GM23248 (cell line): Measurements from ENCODE around the gene PPCDC. TPM values are rescaled to one million over a fixed set of nuclear protein-coding genes. Genes with fewer than 3 reads are reported as not detected.
A peak's percentile ranks its signal among the peaks of the same experiment; 100 is the strongest.

Experiments
- DNase-seq: peaks from one replicate; pipeline ENCODE4 v3.0.0-alpha.2; 2015
- H2AFZ ChIP-seq: fragments of 200-600 bp; sonication (generic); 2 replicates; pipeline ENCODE4 v1.6.1; 2016; ENCODE audit warnings: antibody characterized with exemption
- H3F3A ChIP-seq: fragments of 200-600 bp; sonication (generic); 2 replicates; pipeline ENCODE4 v1.6.1; 2016; ENCODE audit warnings: mild to moderate bottlenecking, antibody characterized with exemption, mixed run types; ENCODE audit not compliant: insufficient read depth
- H3K27ac ChIP-seq: fragments of 200-600 bp; sonication (generic); 2 replicates; pipeline ENCODE4 v1.5.1; 2016; ENCODE audit warnings: mild to moderate bottlenecking
- H3K27me3 ChIP-seq: fragments of 200-600 bp; sonication (generic); replicated peaks from 2 replicates; pipeline ENCODE4 v1.6.1; 2016; ENCODE audit warnings: mild to moderate bottlenecking; ENCODE audit not compliant: insufficient read depth
- H3K36me3 ChIP-seq: fragments of 200-600 bp; sonication (generic); 2 replicates; pipeline ENCODE4 v1.6.1; 2016; ENCODE audit warnings: low read depth, mild to moderate bottlenecking
- H3K4me1 ChIP-seq: fragments of 200-600 bp; sonication (generic); 2 replicates; pipeline ENCODE4 v1.6.1; 2016; ENCODE audit warnings: mild to moderate bottlenecking; ENCODE audit not compliant: insufficient read depth
- H3K4me2 ChIP-seq: fragments of 200-600 bp; sonication (generic); one replicate; pipeline ENCODE4 v1.6.1; 2016; ENCODE audit warnings: mild to moderate bottlenecking; ENCODE audit not compliant: unreplicated experiment
- H3K4me3 ChIP-seq: fragments of 200-600 bp; sonication (generic); 2 replicates; pipeline ENCODE4 v1.5.1; 2016; ENCODE audit warnings: mild to moderate bottlenecking
- H3K79me2 ChIP-seq: fragments of 200-600 bp; sonication (generic); 2 replicates; pipeline ENCODE4 v1.6.1; 2016; ENCODE audit warnings: mild to moderate bottlenecking; ENCODE audit not compliant: insufficient read depth
- H3K9ac ChIP-seq: fragments of 200-600 bp; sonication (generic); 2 replicates; pipeline ENCODE4 v1.6.1; 2016; ENCODE audit warnings: mild to moderate bottlenecking
- H3K9me2 ChIP-seq: fragments of 200-600 bp; sonication (generic); 2 replicates; pipeline ENCODE4 v1.6.1; 2016; ENCODE audit warnings: mixed run types, mild to moderate bottlenecking, moderate library complexity; ENCODE audit not compliant: insufficient read depth
- H3K9me3 ChIP-seq: fragments of 200-600 bp; sonication (generic); one replicate; pipeline ENCODE4 v1.6.1; 2017; ENCODE audit warnings: low read depth
- H4K20me1 ChIP-seq: fragments of 200-600 bp; sonication (generic); 2 replicates; pipeline ENCODE4 v1.6.0; 2016; ENCODE audit not compliant: insufficient read depth
- EZH2 ChIP-seq: fragments of 200-600 bp; sonication (generic); IDR thresholded peaks from 2 replicates; pipeline ENCODE4 v1.6.1; 2018; ENCODE audit warnings: antibody characterized with exemption, mild to moderate bottlenecking; ENCODE audit not compliant: insufficient read depth, poor library complexity, severe bottlenecking
- EZH2phosphoT487 ChIP-seq: fragments of 200-600 bp; sonication (generic); IDR thresholded peaks from 2 replicates; pipeline ENCODE4 v1.6.1; 2018; ENCODE audit warnings: antibody characterized with exemption, moderate library complexity, mild to moderate bottlenecking, low read depth; ENCODE audit not compliant: insufficient read depth
- WGBS, 2 experiments: methylation state at CpG; one replicate each; pipeline ENCODE4 v1.1.6; 2015 to 2017; ENCODE audit warnings: low lambda C conversion rate in 2 of 2, low coverage in 1 of 2; ENCODE audit errors: missing lambda C conversion rate in 2 of 2; 5-methylcytosine and 5-hydroxymethylcytosine counted together
- in situ Hi-C: fragments of 300-500 bp; cut with MboI; formaldehyde crosslinking; loops from 2 replicates; pipeline ENCODE4 v1.15.0; 2020
- polyA plus RNA-seq: library from polyadenylated mRNA; unstranded; fragments of >200 nt; fragmentation: Nextera tagmentation; extraction: Ambion mirVana; gene quantifications from 2 replicates; pipeline ENCODE4 v1.2.1, GENCODE V29; 2016
- total RNA-seq: library from RNA; depleted of rRNA; stranded (reverse); fragments of >200 nt; shearing (Covaris generic); gene quantifications from 2 replicates; pipeline ENCODE4 v1.2.3, GENCODE V29; 2014

PPCDC gene
- total and polyA plus RNA-seq, 2 experiments from 2014 or later: 9.0 to 20.0 TPM

DNA sequence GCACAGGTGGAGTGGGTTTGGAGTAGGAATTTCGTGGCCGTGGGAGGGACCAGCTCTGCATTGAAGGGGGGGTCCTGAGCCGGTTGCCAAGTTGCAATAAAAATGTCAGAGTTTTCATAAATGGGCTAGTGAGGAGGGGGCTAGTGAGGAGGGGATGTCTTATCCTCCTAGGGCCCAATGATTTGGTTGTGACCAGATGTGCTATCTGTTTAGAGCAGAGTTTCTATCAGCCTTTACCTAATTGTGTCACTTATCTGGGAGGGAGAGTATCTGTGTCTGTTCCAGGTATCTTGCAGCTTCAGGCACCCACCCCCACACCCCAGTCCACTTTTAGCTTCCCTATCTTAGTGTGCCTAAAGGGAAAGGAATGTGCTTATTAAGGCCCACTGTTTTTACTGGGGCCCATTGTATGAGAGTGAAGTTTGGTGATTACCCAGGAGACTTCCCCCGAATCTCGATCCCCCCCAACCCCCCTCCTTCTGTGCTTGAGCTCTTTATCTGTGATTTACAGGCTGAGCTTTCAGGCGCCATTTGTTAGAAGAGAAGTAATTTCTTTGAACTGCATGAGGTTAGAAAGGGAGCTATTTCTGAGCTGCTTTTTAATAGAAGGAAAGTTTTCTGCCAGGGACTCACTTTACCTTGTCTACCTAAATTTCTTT lies 42.6 kb downstream of the PPCDC start:
- Histone ChIP-seq H3K79me2 (no peaks in the 10 kb centered on the region), H3F3A (peaks cover 4% of the 10 kb centered on the region; the same call in 1 of the 2 replicates), H4K20me1 (no peaks in the 10 kb centered on the region), H3K27ac (no peak overlapping the region), H3K9me2 (no peaks in the 10 kb centered on the region), H3K9me3 (no peaks in the 10 kb centered on the region), H3K36me3 (no peaks in the 10 kb centered on the region), H3K4me2 (no peak overlapping the region), H3K9ac (no peak overlapping the region), H2AFZ (no peak overlapping the region), H3K4me3 (no peak overlapping the region), H3K4me1 (peaks cover 10% of the 10 kb centered on the region), H3K27me3 (no peaks in the 10 kb centered on the region)
- DNase-seq: no peak
- 66 to 67% methylated on average over 6 of the region's 6 CpGs for WGBS, 2 experiments
- TF ChIP-seq EZH2phosphoT487 (no peak), EZH2 (no peak)
- in situ Hi-C loops: no loop called here

DNA sequence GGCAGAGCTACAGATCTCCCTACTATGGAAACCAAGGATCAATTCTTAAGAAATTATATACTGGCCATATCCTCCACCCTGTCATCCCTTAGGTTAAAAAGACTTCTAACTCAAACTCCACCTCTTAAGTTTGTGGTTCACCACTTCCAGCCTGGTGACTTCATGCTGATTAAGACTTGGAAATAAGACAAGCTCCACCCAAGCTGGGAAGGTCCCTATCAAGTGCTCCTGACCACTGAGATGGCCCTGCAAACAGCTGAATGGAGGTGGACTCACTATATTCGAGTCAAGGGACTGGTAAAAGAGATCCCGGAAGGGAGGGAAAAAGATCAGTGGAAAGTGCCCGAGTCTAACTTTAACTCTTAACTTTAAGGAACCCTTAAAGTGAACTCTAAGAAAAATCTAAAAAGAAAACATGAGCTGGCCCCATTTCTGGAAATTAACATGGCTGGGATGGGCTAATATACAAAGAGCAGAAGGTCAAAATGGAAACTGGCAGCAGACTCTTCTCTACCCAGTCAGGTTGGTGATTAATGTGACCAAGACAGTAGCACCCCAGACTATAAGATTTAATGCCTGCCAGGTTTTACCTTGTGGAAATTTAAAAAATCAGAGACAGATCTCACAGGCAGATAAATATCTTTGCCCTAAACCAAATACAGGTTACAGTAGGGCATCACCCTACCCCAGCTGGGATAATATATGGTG lies 43.9 kb downstream of the PPCDC start:
- in situ Hi-C loops: no loop called here
- Histone ChIP-seq H4K20me1 (no peaks in the 10 kb centered on the region), H3K4me1 (no peaks in the 10 kb centered on the region), H3K27me3 (no peaks in the 10 kb centered on the region), H3K9ac (no peak overlapping the region), H3K4me2 (no peak overlapping the region), H2AFZ (no peak overlapping the region), H3K79me2 (no peaks in the 10 kb centered on the region), H3K36me3 (no peaks in the 10 kb centered on the region), H3K4me3 (no peak overlapping the region), H3K9me3 (no peaks in the 10 kb centered on the region), H3F3A (peaks cover 4% of the 10 kb centered on the region; the same call in 1 of the 2 replicates), H3K9me2 (no peaks in the 10 kb centered on the region), H3K27ac (no peak overlapping the region)
- WGBS, 2 experiments: 13 to 20% methylated on average over 3 of the region's 3 CpGs
- TF ChIP-seq EZH2: no peak
- no peak for TF ChIP-seq EZH2phosphoT487
- peak; percentile 53 for DNase-seq

DNA sequence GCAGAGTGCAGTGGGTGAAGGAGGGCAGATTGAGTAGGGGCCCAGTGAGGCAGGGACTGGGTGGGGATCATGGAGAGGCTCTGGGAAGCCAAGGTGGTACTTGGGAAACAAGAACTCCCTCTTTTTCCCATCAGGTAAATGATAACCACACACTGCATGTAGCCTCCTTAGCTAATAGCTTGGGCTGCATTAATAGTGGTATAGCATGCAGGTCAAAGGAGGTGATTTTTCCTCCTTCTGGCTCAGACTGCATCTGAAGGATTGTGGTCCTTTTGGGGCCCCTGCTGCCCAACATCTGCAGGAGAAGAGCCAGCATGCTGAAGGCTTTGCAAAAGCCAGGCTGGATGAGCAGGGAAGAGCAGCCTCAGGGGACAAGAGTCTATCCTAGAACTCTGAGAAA lies 45.4 kb downstream of the PPCDC start:
- Histone ChIP-seq H3K4me2 (no peak overlapping the region), H3K27me3 (no peaks in the 10 kb centered on the region), H2AFZ (no peak overlapping the region), H3K9me3 (no peaks in the 10 kb centered on the region), H3K9me2 (no peaks in the 10 kb centered on the region), H3K9ac (no peak overlapping the region), H3K4me1 (no peaks in the 10 kb centered on the region), H3F3A (peaks cover 4% of the 10 kb centered on the region; the same call in 1 of the 2 replicates), H3K4me3 (no peak overlapping the region), H3K79me2 (no peaks in the 10 kb centered on the region), H3K36me3 (no peaks in the 10 kb centered on the region), H3K27ac (no peak overlapping the region), H4K20me1 (no peaks in the 10 kb centered on the region)
- in situ Hi-C loops: no loop called here
- DNase-seq: no peak
- TF ChIP-seq EZH2 (no peak), EZH2phosphoT487 (no peak)

DNA sequence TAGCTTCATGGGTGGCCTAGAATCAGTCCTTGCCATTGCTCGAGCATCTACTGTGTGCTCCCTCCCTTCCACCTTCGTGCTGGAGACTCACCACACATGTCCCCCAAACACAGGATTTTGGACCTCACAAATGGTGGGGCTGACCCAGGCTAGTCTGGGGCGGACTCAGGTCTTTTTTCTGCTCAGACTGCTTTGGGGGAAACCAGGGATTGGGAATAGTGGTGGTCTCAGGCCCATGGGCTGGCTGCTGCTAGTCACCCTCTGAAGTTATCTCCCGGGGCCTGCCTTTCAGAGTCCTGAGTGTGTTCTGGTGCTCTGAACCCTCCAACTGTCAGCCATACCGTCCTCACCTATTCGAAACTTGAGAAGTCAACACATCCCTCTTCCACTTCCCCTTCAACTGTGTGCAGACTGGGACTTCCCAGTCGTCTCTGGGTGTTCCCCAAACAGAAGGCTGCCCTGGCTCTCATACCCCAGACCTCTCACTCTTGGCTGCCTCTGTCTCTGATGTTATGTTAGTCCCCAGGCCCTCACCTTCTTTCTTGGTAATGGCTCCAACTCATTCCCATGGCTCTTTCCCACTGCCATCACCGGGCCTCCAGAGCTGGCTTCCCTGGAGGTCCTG lies 46.0 kb downstream of the PPCDC start:
- Histone ChIP-seq H3K27ac (no peak overlapping the region), H3K9me2 (no peaks in the 10 kb centered on the region), H3K4me3 (no peak overlapping the region), H3K4me2 (no peak overlapping the region), H3K36me3 (no peaks in the 10 kb centered on the region), H3K9ac (no peak overlapping the region), H3K79me2 (no peaks in the 10 kb centered on the region), H2AFZ (no peak overlapping the region), H3K9me3 (no peaks in the 10 kb centered on the region), H3F3A (peaks cover 4% of the 10 kb centered on the region; the same call in 1 of the 2 replicates), H4K20me1 (no peaks in the 10 kb centered on the region), H3K27me3 (no peaks in the 10 kb centered on the region), H3K4me1 (no peaks in the 10 kb centered on the region)
- no peak for DNase-seq
- in situ Hi-C loops: no loop called here
- WGBS, 2 experiments: 76 to 80% methylated on average over 8 of the region's 8 CpGs
- TF ChIP-seq EZH2phosphoT487 (no peak), EZH2 (no peak)
